Body of pancreas (tissue), 4 donors: ENCODE measurements around the gene RGS17.

Source experiments
- CTCF ChIP-seq, 7 experiments: fragments of 450-650 bp in 4 of 7; fragments of 200-600 bp in 3 of 7; sonication (generic) in 3 of 7; IDR thresholded peaks; one replicate each; pipeline ENCODE4 v1.5.1; 2016 to 2019; ENCODE audit warnings: antibody characterized with exemption in 7 of 7
- POLR2A ChIP-seq, 3 donors: fragments of 450-650 bp; IDR thresholded peaks; one replicate each; pipeline ENCODE4 v1.6.1; 2016; ENCODE audit warnings: antibody characterized with exemption in 3 of 3, mild to moderate bottlenecking in 2 of 3

GRCh38 chr6:152978058-152978457 lies 153.0 kb downstream of the RGS17 start:
- no peak for TF ChIP-seq CTCF (IDR thresholded peaks at IDR 0.05)
- no peak for TF ChIP-seq POLR2A (IDR thresholded peaks at IDR 0.05)
